Neural cell (in vitro differentiated cells): ENCODE results near the gene SPAG6.

Experiments
- POLR2AphosphoS5 ChIP-seq: IDR thresholded peaks from 2 replicates; pipeline ENCODE4 v1.6.1; 2012
- TF ChIP-seq, protein P1 (sequence below): IDR thresholded peaks from 2 replicates; pipeline ENCODE4 v1.6.1; 2012; ENCODE audit warnings: borderline replicate concordance

DNA sequence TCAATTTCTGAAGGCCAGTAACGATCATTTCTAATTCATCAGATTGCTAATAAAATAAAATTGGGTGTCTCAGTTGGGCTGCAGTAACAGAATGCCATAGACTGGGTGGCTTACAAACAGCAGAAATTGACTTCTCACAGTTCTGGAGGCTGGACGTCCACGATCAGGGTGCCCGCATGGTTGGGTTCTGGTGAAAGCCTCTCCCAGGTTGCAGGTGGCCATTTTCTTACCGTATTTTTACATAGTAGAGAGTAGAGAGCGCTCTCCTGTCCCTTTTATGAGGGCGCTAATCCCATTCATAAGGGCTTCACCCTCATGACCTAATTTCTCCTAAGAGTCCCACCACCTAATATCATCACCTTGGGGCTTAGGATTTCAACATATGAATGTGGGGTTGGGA lies 106.0 kb downstream of the SPAG6 start:
- TF ChIP-seq, protein P1, sequence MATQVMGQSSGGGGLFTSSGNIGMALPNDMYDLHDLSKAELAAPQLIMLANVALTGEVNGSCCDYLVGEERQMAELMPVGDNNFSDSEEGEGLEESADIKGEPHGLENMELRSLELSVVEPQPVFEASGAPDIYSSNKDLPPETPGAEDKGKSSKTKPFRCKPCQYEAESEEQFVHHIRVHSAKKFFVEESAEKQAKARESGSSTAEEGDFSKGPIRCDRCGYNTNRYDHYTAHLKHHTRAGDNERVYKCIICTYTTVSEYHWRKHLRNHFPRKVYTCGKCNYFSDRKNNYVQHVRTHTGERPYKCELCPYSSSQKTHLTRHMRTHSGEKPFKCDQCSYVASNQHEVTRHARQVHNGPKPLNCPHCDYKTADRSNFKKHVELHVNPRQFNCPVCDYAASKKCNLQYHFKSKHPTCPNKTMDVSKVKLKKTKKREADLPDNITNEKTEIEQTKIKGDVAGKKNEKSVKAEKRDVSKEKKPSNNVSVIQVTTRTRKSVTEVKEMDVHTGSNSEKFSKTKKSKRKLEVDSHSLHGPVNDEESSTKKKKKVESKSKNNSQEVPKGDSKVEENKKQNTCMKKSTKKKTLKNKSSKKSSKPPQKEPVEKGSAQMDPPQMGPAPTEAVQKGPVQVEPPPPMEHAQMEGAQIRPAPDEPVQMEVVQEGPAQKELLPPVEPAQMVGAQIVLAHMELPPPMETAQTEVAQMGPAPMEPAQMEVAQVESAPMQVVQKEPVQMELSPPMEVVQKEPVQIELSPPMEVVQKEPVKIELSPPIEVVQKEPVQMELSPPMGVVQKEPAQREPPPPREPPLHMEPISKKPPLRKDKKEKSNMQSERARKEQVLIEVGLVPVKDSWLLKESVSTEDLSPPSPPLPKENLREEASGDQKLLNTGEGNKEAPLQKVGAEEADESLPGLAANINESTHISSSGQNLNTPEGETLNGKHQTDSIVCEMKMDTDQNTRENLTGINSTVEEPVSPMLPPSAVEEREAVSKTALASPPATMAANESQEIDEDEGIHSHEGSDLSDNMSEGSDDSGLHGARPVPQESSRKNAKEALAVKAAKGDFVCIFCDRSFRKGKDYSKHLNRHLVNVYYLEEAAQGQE = no peak
- TF ChIP-seq POLR2AphosphoS5 = no peak
